Ramos (cell line): ENCODE results near the gene SPATA24.
"Not testable (repeated sequence)": the region's sequence is repeated elsewhere in the genome, so short reads cannot be mapped to it uniquely, and the experiment has no call there.

ENCODE experiments used
- in situ Hi-C: fragments of 300-500 bp; cut with MboI; formaldehyde crosslinking; loops from one replicate; pipeline ENCODE4 v1.14.3; 2022; ENCODE audit warnings: low sequenced_read_pairs; ENCODE audit not compliant: unreplicated experiment

Gene SPATA24

DNA sequence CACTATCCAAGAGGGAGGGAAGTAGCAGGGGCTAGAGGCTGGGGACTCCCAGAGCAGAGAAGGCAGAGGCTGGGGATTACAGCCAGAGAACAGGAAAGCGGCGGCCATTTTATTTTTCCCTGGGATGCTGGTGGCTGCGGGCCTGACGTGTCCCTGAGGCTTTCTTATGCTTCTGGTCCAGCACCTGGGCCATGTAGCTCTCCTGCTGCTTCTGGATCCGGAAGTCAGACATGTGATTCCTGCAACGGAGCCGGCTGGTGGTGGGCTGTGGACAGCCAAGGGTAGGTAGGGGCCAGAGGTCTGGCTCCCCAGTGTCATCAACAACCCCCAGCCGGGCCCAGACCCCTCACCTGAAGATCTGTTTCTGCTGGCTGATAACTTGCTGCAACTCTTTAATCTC lies 7.2 kb downstream of the SPATA24 start:
- in situ Hi-C loops: no loop called here

DNA sequence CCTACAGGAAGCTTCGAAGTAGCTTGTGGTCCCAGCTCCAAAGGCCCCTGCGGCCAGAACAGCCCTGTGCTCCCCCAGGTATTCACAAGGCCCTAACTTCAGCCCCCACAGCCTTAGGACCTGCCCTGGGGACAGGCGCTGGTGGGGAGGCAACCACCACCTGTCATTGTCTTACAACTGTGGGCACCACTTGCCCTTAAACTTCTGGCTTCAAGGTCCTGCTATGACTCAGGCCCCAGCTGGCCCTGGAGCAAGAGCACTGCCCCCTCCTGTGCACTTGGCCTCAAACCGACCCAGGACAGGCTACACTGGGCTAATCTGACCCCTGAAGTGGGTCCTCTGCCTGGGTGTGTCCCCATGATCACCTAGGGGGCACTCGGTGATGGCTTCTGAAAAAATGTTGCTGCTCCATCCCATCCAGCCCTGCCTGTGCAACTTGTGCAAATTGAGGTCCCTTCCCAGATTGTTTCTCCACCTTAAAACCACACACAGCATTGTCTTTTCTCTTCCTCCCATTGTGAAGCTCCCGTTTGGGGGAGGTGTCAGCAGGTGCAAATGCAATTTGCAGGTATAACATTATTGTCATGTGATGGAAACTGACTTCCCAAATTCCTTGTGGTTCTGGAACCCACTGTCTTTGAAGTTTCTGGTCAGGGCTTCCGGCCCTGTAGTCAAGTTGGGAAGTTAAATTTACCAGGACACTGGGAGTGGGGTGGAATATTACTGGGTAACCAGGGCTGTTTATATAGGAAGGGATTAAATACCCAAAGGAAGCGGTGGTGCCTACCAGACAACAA lies 7.8 kb downstream of the SPATA24 start:
- in situ Hi-C loops: no loop called here

DNA sequence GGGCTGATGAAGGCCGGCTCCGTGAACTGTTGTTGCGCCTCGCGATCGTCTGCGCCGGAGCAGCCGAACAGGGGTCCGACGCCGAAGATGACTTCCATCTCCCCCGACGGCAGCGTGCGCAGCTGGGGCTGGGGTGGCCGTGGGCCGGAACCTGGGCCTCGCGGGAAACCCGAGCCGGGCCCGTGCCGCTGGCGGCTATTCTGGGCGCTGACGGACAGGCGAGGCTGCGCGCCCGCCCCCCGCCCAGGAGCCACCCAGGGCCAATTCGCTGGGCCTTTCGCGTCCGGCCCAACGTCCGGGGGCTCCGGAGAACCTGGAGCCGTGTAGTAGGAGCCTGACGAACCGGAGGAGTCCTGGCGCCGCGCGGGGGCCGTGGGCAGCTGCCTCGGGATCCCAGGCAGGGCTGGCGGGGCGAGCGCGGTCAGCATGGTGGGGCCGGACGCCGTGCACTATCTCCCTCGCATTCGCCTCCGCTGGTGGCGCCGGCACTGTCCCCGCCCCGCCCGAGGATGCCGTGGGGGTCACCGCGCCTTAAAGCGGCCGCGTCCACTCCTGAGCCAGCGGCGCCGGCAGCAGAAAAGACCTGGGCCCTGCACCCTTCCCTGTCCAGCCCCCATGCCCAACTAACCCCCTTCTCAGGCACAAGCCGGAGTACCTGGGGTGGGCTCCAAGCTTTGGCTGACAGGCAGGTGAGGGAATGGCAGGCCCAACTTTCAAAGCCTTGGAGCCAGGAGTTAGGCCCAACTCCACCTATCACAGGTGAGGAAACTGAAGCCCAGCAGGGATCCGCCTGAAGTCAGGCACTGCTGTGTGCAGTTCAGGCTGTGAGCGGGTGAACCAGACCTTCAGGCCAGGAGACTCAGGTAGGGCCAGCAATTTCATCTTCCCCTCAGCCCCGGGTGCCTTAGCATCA lies 9.0 kb downstream of the SPATA24 start, which contains the start of gene PROB1:
Gene PROB1, minus strand, starts transcription at position 451 of the 913 bp plus-strand sequence. Its CDS starts 23 bp downstream, at position 428.
- in situ Hi-C loops: loop anchor here (5.0 kb wide), 1 partner anchor 103 kb away; the partner anchor contains the start of gene MATR3

DNA sequence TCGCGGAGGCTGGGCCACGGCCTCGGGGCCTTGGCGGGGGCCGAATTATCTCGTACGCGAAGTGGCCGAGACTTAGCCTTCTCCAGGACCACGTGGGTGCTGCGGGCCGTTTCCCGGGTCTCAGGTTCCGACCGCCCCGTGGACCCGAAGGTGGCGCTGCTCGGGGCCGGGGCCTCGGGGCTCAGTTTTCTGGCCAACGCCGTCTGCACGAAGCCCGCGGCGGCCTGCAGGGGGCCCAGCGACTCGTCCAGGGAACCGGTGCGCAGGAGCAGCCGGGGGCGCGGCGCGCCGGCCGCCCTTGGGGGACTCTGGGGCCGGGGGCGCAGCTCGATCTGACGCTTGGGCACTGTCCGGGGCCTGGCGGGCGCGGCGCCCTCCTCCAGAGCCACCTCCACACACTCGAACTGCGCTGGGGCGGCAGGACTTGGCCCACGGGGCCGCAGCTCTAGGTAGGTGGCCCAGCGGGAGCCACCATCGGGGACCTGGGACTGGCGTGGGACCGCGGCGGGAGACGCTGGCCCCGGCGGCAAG lies 9.7 kb downstream of the SPATA24 start:
- in situ Hi-C loops: loop anchor here (5.0 kb wide), 1 partner anchor 102 kb away; the partner anchor contains the start of gene MATR3

DNA sequence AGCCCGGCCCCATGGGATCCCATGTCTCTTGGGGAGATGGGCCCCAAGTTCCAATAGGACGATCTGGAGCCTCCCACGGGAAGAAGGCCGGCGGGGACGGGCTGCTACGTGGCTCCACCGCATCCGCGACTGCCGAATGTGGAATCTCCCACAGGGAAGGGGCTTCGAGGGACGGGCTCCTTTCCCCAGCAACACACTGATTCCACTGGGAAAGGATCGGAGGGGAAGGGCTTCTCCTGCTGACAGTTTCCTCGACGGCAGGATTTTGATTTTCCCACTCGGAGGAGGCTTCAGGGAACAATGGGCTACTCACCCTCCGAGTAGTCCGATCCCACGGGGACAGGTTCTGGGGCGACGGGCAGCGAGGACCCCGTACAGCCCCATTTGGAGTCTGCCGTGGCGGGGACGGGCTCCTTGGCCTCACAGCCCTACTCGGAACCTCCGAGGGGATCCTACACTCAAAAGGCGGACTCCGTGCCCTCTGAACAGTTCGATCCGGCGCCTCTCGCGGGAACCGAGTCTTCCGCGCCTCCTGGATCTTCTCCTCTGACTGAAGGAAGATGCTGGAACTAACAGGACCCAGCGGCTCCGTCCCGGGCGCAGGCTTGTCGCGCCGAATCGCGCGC lies 10.3 kb downstream of the SPATA24 start:
- in situ Hi-C loops: loop anchor here (5.0 kb wide), 1 partner anchor 101 kb away; the partner anchor contains the start of gene MATR3

DNA sequence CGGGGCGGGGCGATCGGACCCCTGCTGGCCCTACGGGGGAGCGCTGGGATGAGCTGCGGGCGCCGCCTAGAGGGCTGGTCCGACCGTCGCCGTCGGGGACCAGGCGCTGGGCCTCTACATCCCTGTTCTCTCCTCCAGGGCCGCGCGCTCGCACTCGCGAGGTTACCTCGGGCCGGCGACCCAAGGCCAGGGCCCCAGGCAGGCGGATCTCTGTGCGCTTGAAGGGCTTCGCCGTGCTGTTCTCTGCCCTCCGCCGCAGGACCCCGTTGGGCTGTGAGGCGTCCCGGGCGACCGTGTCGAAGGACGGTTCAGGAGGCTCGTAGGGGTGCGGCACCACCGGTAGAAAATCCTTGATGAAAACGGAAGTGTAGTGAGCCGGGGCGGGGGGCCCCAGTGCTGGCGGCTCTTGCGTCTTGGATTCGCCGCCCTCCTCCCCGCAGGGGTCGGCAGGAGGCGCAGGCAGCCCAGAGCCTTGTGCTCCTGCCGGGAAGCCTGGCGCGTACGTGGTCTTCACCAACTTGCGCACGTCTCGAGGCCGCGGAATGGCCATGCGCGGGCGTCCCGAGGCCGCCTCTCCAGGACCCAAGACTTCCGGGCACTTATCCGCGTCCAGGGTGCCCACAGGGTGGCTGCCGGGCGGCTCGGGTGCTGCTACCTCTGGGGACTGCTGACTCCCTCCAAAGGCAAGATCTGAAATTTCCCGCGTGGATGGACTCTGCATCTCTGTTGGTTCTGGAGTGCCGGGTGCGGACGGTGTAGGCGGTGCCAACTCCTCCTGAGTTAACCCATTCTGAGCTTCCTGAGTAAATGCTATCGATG lies 11.0 kb downstream of the SPATA24 start:
- in situ Hi-C loops: loop anchor here (5.0 kb wide), 1 partner anchor 101 kb away; the partner anchor contains the start of gene MATR3

DNA sequence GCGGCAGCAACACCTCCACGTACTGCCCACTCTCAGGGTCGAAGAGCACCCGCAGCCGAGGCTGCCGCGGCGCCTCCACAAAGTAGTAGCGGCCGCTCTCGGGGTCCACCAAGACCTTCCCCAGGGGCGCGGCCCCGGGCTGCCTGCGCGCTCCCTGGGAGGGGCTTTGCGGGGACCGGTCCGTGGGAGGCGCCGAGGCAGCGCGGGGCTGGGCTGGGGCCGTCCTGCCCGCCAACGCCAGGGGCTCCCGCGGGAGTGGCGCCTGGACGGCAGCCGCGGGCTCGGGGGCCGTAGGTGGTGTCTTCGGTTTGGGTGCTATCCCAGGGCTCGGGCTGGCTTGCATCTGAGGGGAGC lies 11.6 kb downstream of the SPATA24 start:
- in situ Hi-C loops: loop anchor here (5.0 kb wide), 1 partner anchor 100 kb away; the partner anchor contains the start of gene MATR3

DNA sequence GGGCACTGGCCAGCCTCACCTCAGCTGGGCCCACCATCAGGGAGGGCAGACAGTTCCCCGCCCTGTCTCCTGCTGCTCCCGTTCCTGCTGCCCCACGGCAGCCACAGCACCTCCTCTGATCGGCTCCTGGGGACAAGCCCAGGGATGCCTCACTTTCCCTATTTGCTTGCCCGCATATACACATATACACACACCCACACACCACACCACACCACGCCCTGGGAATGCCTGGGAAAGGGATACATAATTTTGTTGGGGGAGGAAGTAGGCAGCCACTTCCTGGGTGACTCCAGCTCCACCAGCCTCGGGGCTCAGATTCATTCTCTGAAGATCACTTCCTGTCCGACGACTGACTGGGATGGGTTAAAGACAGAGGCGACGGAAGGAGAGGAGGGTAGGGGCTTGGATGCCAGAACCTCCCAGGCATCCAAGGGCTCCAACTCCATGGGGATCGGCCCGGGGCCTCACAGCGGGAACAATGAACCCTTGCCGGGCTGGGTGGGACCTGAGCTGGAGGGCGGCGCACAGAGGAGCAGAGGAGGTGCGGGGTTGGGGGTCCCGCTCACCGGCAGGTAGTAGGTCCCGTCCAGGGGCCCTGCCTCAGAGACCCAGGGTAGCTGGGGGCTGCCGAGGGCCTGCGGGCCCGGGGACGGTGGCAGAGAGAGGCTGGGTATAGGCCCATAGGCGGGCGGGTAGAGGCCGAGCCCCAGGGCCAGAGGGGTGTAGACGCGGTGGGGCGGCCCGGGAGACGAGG lies 12.1 kb downstream of the SPATA24 start:
- in situ Hi-C loops: loop anchor here (5.0 kb wide), 1 partner anchor 99 kb away; the partner anchor contains the start of gene MATR3

DNA sequence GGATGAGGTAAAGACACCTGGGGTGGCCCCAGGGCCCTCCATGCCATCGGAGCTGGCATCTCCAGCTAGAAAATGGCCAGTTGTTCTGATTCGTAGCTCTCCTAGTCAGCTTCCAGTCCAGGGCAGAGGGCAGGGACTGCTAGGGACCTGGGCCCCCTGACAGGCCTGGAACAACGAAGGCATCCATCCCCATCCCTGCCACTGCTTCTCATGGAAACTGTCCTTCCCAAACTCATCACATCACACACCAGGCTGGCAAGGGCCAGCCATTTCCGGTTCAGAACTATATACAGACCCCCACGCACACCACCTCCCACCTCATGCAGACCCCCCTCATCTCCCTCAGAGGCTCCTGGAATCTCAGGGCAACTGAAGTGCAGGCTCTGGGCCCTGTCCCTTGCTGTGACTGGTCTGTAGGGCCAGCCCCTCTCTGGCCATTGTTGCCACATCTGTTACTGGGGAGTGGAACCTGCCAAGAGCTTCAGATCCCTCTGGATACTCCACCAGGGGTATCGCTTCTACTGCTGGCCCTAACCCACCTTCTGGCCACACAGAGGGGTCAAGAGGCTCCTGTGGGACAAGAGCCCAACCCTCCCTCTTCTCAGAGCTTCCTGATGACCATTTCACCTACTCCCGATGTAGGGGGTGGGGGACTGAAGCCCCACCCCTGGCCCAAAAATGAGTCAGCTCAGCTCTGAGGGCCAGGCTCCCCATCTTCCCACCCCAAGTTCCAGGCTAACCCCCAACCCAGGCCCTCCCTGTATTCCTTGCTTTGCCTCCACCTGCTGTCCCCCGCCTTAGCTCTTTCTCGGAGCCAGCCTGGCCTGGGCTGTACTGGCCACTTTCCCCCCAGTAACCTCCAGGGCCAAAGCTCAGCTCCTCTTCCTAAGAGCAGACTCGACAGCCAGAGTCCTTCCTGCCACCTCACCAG lies 13.0 kb downstream of the SPATA24 start:
- in situ Hi-C loops: loop anchor here (5.0 kb wide), 1 partner anchor 99 kb away; the partner anchor contains the start of gene MATR3

DNA sequence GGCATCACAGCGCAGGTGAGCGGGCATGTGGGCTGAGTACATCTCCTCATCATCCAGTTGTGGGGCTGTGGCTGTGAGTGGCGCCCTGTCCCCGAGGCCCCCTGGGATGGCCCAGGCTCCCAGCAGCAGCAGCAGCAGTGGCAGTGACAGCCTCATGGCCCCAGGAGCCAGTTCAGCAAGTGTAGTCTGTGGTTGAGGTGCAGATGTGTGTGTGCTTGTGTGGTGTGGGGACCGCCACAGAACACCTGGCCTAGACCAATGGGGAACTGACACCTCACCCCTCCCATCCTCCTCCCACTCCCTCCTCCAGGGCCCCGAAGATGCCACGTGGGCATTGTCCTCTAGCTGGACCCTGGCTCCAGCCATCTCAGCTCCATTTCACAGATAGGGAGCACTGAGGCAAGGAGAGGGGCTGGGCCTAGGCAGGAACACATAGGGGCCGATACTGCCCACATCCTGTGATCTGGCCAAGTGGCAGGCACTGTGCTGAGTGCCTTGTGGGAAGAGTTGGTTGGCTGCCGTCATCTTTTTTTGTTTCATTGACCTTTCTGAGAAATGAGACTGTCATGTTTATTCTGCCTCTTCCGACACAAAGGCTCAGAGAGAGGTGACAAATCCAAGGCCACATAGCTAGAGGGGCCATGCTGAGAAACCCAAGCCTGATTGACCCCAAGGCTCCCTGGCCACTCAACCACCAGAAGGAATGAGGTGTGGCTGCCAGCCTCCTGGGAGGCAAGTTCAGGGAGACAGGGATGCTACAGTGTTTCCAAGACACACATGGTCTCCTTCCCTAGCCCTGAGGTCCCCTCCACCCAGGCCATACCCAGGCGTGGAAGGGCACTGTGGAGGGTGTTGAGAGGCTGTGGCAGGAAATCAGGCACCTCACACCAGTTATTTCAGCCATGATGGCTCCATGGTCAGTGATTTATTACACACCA lies 13.9 kb downstream of the SPATA24 start, which contains the start of gene MZB1:
Gene MZB1, minus strand, starts transcription at position 213 of the 938 bp plus-strand sequence. Its CDS starts 57 bp downstream, at position 156.
- in situ Hi-C loops: loop anchor here (5.0 kb wide), 1 partner anchor 98 kb away; the partner anchor contains the start of gene MATR3

DNA sequence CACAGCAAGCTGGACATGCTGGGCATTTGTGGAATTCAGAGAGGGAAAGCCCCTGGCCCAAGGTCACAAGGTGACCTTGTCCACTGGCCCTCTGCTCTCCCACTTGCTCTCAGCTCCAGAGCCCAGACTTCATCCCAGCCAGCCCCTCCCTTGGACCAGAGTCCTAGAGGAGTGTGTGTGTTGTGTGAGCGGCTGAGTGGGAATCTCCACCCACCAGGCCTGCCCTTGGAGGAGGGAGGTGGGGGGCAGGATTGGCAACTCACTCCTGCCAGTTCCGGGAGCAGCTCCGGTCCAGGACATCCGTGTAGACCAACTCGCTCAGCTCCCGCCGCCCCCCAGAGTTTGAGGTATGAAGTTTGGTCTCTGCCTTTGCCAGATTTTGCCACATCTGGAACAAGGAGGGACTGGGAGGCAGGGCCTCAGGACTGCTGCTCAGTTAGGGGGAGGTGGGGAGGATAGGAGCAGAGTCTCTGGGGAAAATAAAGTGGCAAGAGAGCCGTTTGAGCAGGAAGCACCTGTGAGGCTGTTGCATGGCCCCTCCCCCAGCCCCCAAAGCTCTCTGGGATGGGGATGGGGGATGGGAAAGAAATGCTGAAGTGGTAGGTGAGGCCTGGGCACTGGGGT lies 15.6 kb downstream of the SPATA24 start:
- in situ Hi-C loops: no loop called here

DNA sequence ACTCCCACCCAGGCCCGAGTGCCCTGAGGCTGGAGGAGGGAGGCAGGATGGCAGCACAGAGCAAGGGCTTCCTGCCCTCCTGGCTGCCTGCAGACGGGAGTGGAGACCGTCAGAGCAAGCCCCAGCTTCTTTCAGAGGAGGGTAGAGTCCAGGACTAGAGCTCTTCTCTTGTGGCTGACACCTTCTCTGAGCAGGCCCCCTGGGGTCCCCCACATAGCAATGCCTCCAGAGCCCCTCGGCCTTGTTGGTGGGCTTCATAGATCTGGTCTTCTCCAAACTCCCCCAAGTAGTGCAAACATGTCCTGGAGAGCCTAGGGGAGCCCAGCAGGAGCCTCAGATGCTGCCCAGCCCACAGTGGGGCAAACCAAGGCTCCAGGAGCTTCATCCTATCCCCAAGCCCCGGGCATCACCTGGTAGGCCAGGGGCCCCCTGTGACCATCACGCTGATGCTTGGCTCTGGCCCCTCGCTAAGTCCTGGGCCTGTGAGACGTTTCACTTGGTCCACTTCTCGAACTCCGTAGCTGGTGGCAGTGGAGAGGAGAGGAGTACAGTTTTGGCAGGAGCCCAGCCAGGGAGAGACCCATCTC lies 16.2 kb downstream of the SPATA24 start:
- in situ Hi-C loops: no loop called here

DNA sequence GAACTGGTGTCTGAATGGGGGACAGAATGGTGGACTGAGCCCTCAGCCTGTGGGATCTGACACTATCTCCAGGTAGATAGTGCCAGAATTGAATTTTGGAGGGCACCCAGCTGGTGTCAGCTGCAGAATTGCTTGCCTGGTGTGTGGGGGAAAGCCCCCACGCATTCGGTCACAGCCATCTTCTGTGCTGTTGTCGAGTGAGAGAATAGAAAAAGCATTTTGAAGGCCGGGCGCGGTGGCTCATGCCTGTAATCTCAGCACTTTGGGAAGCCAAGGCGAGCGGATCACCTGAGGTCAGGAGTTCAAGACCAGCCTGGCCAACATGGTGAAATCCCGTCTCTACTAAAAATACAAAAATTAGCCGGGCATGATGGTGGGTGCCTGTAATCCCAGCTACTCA lies 16.9 kb downstream of the SPATA24 start:
- in situ Hi-C loops: not testable (repeated sequence)

DNA sequence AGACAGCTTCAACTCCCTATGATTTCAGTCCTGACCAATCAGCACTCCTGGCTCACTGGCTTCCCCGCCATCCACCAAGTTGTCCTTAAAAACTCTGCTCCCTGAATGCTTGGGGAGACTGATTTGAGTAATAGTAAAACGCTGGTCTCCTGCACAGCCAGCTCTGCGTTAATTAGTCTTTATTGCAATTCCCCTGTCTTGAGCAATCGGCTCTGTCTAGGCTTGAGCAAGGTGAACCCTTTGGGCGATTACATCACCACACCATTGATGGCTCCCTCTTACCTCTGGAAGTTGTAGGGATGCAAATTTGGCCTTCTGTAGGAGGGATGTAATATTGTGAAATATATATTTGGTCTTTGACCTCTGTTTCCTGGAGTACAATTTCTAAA lies 17.8 kb downstream of the SPATA24 start:
- in situ Hi-C loops: no loop called here
